ENCODE measurements around the gene TEN1. TPM values are rescaled to one million over a fixed set of nuclear protein-coding genes. Genes with fewer than 3 reads are reported as not detected.
A peak's percentile ranks its signal among the peaks of the same experiment; 100 is the strongest.

The TEN1 gene
- total and polyA plus RNA-seq, 2 of the 13 experiments (the other 11 are each of a cell fraction or from before 2014, with no cell fraction given), result 18.0 to 21.3 TPM

GRCh38 chr17:76005263-76006149 is 26.5 kb downstream of the TEN1 start (continued):
- TF ChIP-seq MEF2D (CRISPR knock-in tag; IDR thresholded peaks at IDR 0.05) (peak; percentile 71; the same call in 1 of the 2 replicates), ETS1 (CRISPR knock-in tag; IDR thresholded peaks at IDR 0.05) (no peak), SOX6 (IDR thresholded peaks at IDR 0.05) (no peak), SOX6 (CRISPR knock-in tag; IDR thresholded peaks at IDR 0.05) (peak; percentile 39; the same call in 1 of the 2 replicates), TFAP4 (IDR thresholded peaks at IDR 0.05; ENCODE audit: borderline replicate concordance, low read depth) (no peak), MLXIP (CRISPR knock-in tag; IDR thresholded peaks at IDR 0.05; ENCODE audit: borderline replicate concordance) (no peak), ZBTB33 (CRISPR knock-in tag; IDR thresholded peaks at IDR 0.05) (peak; percentile 95), ZNF530 (CRISPR knock-in tag; IDR thresholded peaks at IDR 0.05; ENCODE audit: low read depth) (no peak), ATF7-NPFF (CRISPR knock-in tag; IDR thresholded peaks at IDR 0.05; ENCODE audit: low read depth) (no peak), NFKB2 (CRISPR knock-in tag; IDR thresholded peaks at IDR 0.05; ENCODE audit: borderline replicate concordance) (peak; percentile 63; the same call in 1 of the 2 replicates), SMAD1 (CRISPR knock-in tag; IDR thresholded peaks at IDR 0.05; ENCODE audit: borderline replicate concordance, low read depth) (0 out of 2 replicates have a peak, but pooled peaks have one; percentile 47), ZNF12 (CRISPR knock-in tag; IDR thresholded peaks at IDR 0.05) (no peak), BATF2 (CRISPR knock-in tag; IDR thresholded peaks at IDR 0.05) (no peak), SSRP1 (CRISPR knock-in tag; IDR thresholded peaks at IDR 0.05) (peak; percentile 89), THAP7 (CRISPR knock-in tag; IDR thresholded peaks at IDR 0.05) (0 out of 2 replicates have a peak, but pooled peaks have one; percentile 21), ZNF3 (CRISPR knock-in tag; IDR thresholded peaks at IDR 0.05) (no peak)

All from HepG2 (cell line).